Esophagus muscularis mucosa (tissue), 4 donors: ENCODE measurements around the gene FNBP1. TPM values are rescaled to one million over a fixed set of nuclear protein-coding genes. Genes with fewer than 3 reads are reported as not detected.

Experiments
- DNase-seq: peaks from one replicate; pipeline ENCODE4 v3.0.0-alpha.2; 2017; ENCODE audit errors: extremely low spot score
- H3K27ac ChIP-seq, 4 donors: fragments of 200-600 bp; sonication (generic); replicated peaks in 1 of 4; 1 replicate in 3 of 4; 2 replicates in 1 of 4; pipeline ENCODE4 v1.5.1; 2016 to 2019; ENCODE audit warnings: mild to moderate bottlenecking in 1 of 4
- H3K27me3 ChIP-seq, 4 donors: fragments of 200-600 bp; sonication (generic); one replicate each; pipeline versions ENCODE4 v1.5.1 to v1.6.0; 2016 to 2019
- H3K36me3 ChIP-seq, 4 donors: fragments of 200-600 bp; sonication (generic); one replicate each; pipeline ENCODE4 v1.5.1; 2016 to 2019
- H3K4me1 ChIP-seq, 4 donors: fragments of 200-600 bp; sonication (generic); one replicate each; pipeline ENCODE4 v1.5.1; 2016 to 2019
- H3K4me3 ChIP-seq, 4 donors: fragments of 200-600 bp; sonication (generic); 1 replicate in 2 of 4; 2 replicates in 2 of 4; pipeline ENCODE4 v1.5.1; 2016 to 2019; ENCODE audit warnings: mild to moderate bottlenecking in 4 of 4, moderate library complexity in 1 of 4
- H3K9me3 ChIP-seq, 4 donors: fragments of 200-600 bp; sonication (generic); 1 replicate in 3 of 4; 2 replicates in 1 of 4; pipeline ENCODE4 v1.5.1; 2016 to 2019
- EP300 ChIP-seq: sonication (generic); formaldehyde crosslinking; IDR thresholded peaks from one replicate; pipeline ENCODE4 v1.6.1; 2017; ENCODE audit warnings: antibody characterized with exemption
- POLR2A ChIP-seq: fragments of 450-650 bp; IDR thresholded peaks from one replicate; pipeline ENCODE4 v1.6.1; 2017; ENCODE audit warnings: antibody characterized with exemption, moderate library complexity, mild to moderate bottlenecking, low read depth
- POLR2AphosphoS5 ChIP-seq, 2 donors: sonication (generic); formaldehyde crosslinking; IDR thresholded peaks; one replicate each; pipeline ENCODE4 v1.6.1; 2017; ENCODE audit warnings: antibody characterized with exemption in 2 of 2
- WGBS: methylation state at CpG from one replicate; pipeline ENCODE4 v1.1.5; 2018; 5-methylcytosine and 5-hydroxymethylcytosine counted together
- intact Hi-C: fragments of 100-400 bp; cut with DNase I; formaldehyde crosslinking; loops from one replicate; pipeline ENCODE4 v1.15.1; 2023
- total RNA-seq, 4 donors: library from RNA; depleted of rRNA; stranded (reverse); fragments of >200 nt; gene quantifications; one replicate each; pipeline versions ENCODE4 v1.1.0 to v1.2.1, GENCODE V29; 2016
- TF ChIP-seq, protein P1 (sequence below), 3 experiments: fragments of 200-600 bp in 2 of 3; fragments of 450-650 bp in 1 of 3; sonication (generic) in 2 of 3; IDR thresholded peaks; one replicate each; pipeline ENCODE4 v1.5.1; 2017 to 2019; ENCODE audit warnings: antibody characterized with exemption in 3 of 3, mild to moderate bottlenecking in 2 of 3, moderate library complexity in 1 of 3

The FNBP1 gene
- total RNA-seq, 4 donors from 2014 or later = 177 to 317 (median 254) TPM

DNA sequence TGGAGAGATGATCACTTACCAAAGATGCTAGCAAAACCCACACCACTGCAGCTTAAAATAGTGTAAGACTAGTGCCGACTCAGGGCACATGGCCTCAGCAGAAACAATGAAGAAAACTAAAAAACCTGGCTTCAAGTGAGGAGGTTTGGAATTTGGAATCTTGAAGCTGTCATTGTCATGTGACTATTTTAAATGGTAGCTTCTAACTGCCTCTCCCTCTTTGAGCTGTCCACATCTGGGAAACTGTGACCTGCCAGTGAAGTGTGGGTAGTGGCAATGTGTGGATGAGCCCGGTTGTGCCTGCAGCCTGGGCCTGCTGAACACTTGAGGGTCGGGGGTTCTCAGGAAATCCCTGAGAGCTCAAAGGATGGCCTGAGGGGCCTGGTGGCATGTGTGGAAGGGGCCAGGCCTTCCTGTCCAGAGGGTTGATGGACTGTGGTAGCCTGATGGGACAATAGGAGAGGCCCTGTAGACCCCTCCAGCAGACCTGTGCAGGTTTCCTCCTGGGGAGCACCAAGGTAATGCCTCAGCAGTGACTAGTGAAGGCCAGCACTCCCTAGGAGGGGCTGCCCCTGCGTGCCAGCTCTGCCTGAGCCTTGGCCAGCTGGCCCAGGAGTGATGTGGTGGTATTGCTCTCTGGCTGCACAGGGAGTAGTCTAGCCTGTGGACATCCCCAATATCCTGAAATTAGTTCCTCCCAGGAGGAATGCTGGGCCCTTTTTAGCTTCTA lies 194.1 kb downstream of the FNBP1 start:
- peaks cover 15 to 43% (median 34%) of the 10 kb centered on the region in 4 donors for H3K36me3 ChIP-seq
- no peaks in the 10 kb centered on the region for H3K27me3 ChIP-seq
- TF ChIP-seq POLR2A (no peak), EP300 (no peak), POLR2AphosphoS5 (IDR thresholded peaks at IDR 0.05) (no peak)
- TF ChIP-seq, protein P1, sequence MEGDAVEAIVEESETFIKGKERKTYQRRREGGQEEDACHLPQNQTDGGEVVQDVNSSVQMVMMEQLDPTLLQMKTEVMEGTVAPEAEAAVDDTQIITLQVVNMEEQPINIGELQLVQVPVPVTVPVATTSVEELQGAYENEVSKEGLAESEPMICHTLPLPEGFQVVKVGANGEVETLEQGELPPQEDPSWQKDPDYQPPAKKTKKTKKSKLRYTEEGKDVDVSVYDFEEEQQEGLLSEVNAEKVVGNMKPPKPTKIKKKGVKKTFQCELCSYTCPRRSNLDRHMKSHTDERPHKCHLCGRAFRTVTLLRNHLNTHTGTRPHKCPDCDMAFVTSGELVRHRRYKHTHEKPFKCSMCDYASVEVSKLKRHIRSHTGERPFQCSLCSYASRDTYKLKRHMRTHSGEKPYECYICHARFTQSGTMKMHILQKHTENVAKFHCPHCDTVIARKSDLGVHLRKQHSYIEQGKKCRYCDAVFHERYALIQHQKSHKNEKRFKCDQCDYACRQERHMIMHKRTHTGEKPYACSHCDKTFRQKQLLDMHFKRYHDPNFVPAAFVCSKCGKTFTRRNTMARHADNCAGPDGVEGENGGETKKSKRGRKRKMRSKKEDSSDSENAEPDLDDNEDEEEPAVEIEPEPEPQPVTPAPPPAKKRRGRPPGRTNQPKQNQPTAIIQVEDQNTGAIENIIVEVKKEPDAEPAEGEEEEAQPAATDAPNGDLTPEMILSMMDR (IDR thresholded peaks at IDR 0.05) = no peak
- peak overlapping the region; percentile 50 to 87 (median 80) for H3K27ac ChIP-seq
- no peak for DNase-seq
- H3K9me3 ChIP-seq = no peaks in the 10 kb centered on the region
- H3K4me3 ChIP-seq = no peak overlapping the region
- WGBS = 77% methylated on average over 3 of the region's 4 CpGs
- H3K4me1 ChIP-seq = peaks cover 0 to 43% (median 40%) of the 10 kb centered on the region in 4 donors
- intact Hi-C loops = no loop called here

DNA sequence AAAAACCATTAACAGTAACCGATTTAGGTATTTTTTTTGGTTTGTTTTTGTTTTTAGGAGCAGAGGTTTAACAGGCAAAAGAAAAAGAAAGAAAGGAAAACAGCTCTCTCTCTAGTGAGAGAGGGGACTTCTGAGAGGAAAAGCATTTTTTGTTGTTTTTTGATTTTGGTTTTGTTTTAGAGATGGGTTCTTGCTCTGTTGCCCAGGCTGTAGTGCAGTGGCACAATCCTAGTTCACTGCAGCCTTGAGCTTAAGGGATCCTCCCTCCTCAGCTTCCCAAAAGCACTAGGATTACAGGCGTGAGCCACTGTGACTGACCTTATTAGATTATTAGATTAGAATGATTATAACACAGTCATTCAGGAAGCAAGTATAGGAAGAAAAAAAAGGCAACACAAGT lies 197.6 kb downstream of the FNBP1 start:
- Histone ChIP-seq H3K36me3 (peaks cover 0 to 16% (median 13%) of the 10 kb centered on the region in 4 donors), H3K27ac (no peak overlapping the region), H3K9me3 (no peaks in the 10 kb centered on the region), H3K4me3 (no peak overlapping the region), H3K27me3 (no peaks in the 10 kb centered on the region), H3K4me1 (peaks cover 0 to 21% (median 17%) of the 10 kb centered on the region in 4 donors)
- no peak for DNase-seq
- intact Hi-C loops = no loop called here
- 79% methylated on average over 2 of the region's 2 CpGs for WGBS
- TF ChIP-seq EP300 = no peak
- no peak for TF ChIP-seq POLR2AphosphoS5 (IDR thresholded peaks at IDR 0.05)
- TF ChIP-seq, protein P1 (IDR thresholded peaks at IDR 0.05) = no peak
- no peak for TF ChIP-seq POLR2A

DNA sequence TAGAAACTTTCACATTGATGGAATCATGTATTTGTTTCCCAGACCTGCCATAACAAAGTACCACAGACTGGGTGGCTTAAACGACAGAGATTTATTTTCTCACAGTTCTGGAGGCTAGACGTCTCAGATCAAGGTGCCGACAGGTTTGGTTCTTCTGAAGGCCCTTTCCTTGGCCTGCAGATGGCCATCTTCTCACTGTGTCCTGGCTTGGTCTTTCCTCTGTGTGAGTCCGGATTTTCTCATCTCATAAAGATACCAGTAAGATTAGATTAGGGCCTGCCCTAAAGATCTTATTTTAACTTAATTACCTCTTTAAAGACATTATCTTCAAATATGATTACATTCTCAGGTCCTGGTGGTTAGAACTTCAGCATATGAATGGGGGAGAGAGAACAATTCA lies 201.9 kb downstream of the FNBP1 start:
- peaks cover 16 to 43% (median 38%) of the 10 kb centered on the region in 4 donors for H3K4me1 ChIP-seq
- DNase-seq = no peak
- H3K27me3 ChIP-seq = no peaks in the 10 kb centered on the region
- H3K27ac ChIP-seq = no peak overlapping the region
- TF ChIP-seq POLR2A (no peak), EP300 (no peak), POLR2AphosphoS5 (IDR thresholded peaks at IDR 0.05) (no peak)
- TF ChIP-seq, protein P1 (IDR thresholded peaks at IDR 0.05) = no peak
- H3K36me3 ChIP-seq = peaks cover 0 to 11% (median 8%) of the 10 kb centered on the region in 4 donors
- WGBS = 54% methylated on average over 4 of the region's 4 CpGs
- no peaks in the 10 kb centered on the region for H3K9me3 ChIP-seq
- intact Hi-C loops = no loop called here
- H3K4me3 ChIP-seq = no peak overlapping the region

DNA sequence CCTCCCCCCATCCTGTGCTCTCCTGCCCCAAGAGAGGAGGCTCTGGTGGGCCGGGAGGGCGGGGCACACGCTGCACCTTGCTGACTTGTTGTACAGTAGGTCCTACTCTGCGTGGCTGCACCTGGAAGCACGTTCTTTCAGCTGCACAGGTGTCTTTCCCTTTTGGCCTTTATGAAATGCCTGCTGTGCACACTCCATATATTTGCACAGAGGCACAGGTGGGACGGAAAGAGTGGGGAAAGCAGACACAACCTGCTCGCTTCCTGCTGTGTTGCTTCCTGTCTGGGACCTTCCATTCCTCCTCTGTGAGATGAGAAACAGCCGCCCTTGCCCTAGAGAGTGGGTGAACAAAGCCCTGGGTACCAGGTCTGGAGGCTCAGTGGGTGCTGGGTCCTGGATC lies 203.0 kb downstream of the FNBP1 start:
- 89% methylated on average over 6 of the region's 8 CpGs for WGBS
- Histone ChIP-seq H3K9me3 (no peaks in the 10 kb centered on the region), H3K4me3 (no peak overlapping the region), H3K27me3 (no peaks in the 10 kb centered on the region), H3K36me3 (peaks cover 0 to 11% (median 8%) of the 10 kb centered on the region in 4 donors), H3K27ac (peak overlapping the region in 1 of 4 donors; percentile 26), H3K4me1 (peaks cover 19 to 47% (median 42%) of the 10 kb centered on the region in 4 donors)
- no peak for DNase-seq
- no peak for TF ChIP-seq POLR2A
- no peak for TF ChIP-seq POLR2AphosphoS5 (IDR thresholded peaks at IDR 0.05)
- TF ChIP-seq, protein P1 (IDR thresholded peaks at IDR 0.05) = no peak
- TF ChIP-seq EP300 = no peak
- intact Hi-C loops = no loop called here
